ENCODE results near the gene FYTTD1.
A peak's percentile ranks its signal among the peaks of the same experiment; 100 is the strongest.

FYTTD1 gene

GRCh38 chr3:197802779-197803459, 53.2 kb downstream of the FYTTD1 start:
- TF ChIP-seq CTCF (conservative IDR thresholded peaks at IDR 0.05) (peak; percentile 33), ZFX (IDR thresholded peaks at IDR 0.05) (no peak)
- no peak overlapping the region for H3K27ac ChIP-seq

GRCh38 chr3:197804511-197804910, 54.8 kb downstream of the FYTTD1 start:
- TF ChIP-seq CTCF (conservative IDR thresholded peaks at IDR 0.05) (no peak), ZFX (IDR thresholded peaks at IDR 0.05) (no peak)

GRCh38 chr3:197807969-197808587, 58.4 kb downstream of the FYTTD1 start:
- no peak overlapping the region for H3K27ac ChIP-seq
- TF ChIP-seq ZFX (IDR thresholded peaks at IDR 0.05) (no peak), CTCF (conservative IDR thresholded peaks at IDR 0.05) (no peak)

More at GRCh38 chr3:197804511-197804910, 54.8 kb downstream of the FYTTD1 start:
- H3K27ac ChIP-seq, result no peak overlapping the region

- H3K27ac ChIP-seq, result no peak overlapping the region
Observed at GRCh38 chr3:197809356-197810020, 59.8 kb downstream of the FYTTD1 start.

GRCh38 chr3:197810901-197811300, 61.2 kb downstream of the FYTTD1 start:
- H3K27ac ChIP-seq, result no peak overlapping the region
- TF ChIP-seq ZFX (IDR thresholded peaks at IDR 0.05) (no peak), CTCF (conservative IDR thresholded peaks at IDR 0.05) (no peak)

More at GRCh38 chr3:197809356-197810020, 59.8 kb downstream of the FYTTD1 start:
- TF ChIP-seq ZFX (IDR thresholded peaks at IDR 0.05), result no peak
- no peak for TF ChIP-seq CTCF (conservative IDR thresholded peaks at IDR 0.05)

GRCh38 chr3:197811343-197811742, 61.7 kb downstream of the FYTTD1 start:
- no peak overlapping the region for H3K27ac ChIP-seq
- TF ChIP-seq ZFX (IDR thresholded peaks at IDR 0.05) (no peak), CTCF (conservative IDR thresholded peaks at IDR 0.05) (no peak)

GRCh38 chr3:197814372-197814771, 64.7 kb downstream of the FYTTD1 start:
- TF ChIP-seq ZFX (IDR thresholded peaks at IDR 0.05) (no peak), CTCF (conservative IDR thresholded peaks at IDR 0.05) (no peak)
- no peak overlapping the region for H3K27ac ChIP-seq

All from C4-2B (cell line).